Measurements from ENCODE around the gene ACP6.

Gene ACP6

GRCh38 chr1:147651466-147651865, 18.9 kb downstream of the ACP6 start:
- no peak for DNase-seq (ENCODE audit: low read depth in 2 of 2)

DNA sequence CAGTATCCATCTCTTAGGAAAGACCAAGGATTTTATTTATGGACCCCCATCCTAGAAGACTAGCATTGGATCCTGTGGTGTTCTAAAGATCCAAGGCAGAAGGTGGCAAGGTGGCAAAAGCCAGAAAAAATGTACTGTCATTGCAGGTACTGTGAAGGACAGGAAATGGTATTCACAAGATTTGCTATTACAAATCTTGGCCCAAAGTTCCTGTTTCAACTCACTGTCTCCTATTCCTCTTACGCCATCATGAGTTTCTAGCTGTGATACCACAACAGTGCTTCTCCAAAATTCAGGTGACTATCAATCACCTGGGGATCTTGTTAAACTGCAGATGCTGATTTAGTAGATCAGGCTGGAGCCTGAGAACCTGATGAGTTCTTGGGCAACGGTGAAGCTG, 21.4 kb downstream of the ACP6 start:
- DNase-seq (ENCODE audit: low read depth in 2 of 2) = no peak

DNA sequence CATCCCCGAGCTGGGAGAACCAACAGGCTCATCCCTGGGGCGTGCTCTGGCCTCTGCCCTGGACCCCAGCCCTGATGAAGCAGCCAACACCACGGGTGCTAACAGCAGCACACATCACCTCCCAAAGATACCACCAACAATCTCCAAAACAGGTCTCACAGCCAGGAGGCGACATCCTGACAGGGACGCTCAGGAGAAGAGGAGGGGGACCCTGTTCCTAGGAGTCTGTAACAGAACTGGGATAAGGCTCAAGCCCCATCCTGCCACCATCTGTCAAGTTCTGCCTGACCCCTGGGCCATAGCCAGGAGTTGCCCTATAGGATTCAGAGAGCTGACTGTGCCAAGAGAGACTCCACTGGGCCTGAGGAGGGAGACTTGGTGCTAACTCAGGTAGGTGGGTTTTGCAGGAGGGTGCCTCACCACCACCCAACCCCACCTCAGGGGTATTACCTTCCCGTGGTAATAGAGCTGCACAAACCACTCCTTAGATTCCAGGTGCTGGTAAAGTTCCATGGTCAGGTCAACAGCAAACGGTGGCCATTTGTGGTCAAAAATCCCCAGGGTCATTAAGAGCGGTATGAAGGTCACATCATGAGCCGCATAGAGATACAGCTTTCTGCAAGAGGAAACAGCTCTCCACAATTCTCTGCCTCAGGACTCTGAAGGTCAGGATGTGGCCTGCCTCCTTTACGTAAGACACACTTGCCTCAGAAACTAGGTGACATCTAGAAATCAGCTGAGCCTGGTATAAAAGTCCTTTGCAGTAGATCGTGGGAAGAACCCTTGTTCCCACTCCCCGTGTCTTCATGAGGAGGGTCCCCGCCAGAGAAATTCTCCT, 22.3 kb downstream of the ACP6 start:
- no peak for DNase-seq (ENCODE audit: low read depth in 2 of 2)

GRCh38 chr1:147643974-147644373, 26.4 kb downstream of the ACP6 start:
- DNase-seq (ENCODE audit: low read depth in 2 of 2) = no peak

DNA sequence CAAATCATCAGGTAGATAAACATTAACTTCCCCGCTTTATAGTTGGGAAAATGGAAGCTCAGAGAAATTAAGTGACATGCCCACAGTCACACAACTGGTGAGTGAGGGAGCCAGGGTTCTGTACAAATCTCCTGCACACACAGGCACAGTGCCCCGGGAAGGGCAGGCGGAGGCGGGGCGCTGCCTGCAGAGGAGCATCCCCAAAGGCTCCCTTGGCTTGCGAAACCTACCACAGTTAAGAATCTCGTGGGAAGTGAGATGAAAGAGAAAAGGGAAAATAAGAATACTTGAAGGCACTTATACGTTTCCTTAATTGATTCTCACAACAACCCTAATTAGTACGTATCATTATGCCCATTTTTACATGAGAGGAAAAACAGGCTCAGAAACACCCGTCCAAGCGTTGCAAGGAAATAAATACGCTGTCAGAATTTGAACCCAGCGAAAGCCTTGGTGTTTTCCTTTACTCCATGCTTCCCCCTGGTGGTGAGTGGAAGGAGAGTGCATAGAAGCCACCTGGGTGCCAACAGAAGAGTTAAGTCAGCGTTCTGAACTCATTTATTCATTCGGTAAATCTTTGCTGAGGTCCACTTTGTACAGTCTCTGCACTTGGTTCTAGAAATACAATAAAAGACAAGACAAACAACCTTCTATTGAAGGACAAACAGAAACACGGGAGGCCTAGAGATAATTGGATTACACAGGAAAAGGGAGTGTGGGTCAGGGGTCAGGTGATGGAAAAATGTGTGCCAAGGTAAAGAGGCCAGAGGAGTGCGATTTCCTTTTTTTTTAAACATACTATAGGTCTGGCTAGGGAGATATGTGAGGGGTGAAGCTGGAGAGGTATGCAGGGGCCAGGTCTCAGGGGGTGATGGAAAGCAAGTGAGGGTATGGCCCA, 28.4 kb downstream of the ACP6 start:
- peak in 1 of 2 donors; percentile 15 for DNase-seq (ENCODE audit: low read depth in 2 of 2)

DNA sequence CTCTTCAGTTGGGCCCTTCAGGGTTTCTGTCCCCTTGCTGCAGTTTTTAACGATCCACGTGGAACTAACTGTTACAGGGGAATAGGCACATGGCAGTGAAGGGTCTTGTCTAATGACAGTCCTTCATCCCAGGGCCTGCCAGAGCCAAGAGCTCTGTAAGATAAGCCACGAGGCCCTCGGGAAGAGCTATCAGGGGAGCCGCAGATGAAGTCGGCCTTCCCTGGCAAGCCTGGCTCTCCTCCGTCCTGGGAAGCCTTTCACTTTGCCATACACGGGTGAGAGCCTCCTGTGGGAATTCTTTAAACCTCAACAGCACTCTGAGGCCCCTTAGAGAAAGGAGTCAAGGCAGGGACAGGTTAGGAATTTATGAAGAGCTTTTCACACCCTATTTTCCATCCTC, 29.0 kb downstream of the ACP6 start:
- DNase-seq (ENCODE audit: low read depth in 2 of 2) = no peak

GRCh38 chr1:147640553-147641165, 29.7 kb downstream of the ACP6 start:
- peak; percentile 52 to 64 for DNase-seq (ENCODE audit: low read depth in 2 of 2)

DNA sequence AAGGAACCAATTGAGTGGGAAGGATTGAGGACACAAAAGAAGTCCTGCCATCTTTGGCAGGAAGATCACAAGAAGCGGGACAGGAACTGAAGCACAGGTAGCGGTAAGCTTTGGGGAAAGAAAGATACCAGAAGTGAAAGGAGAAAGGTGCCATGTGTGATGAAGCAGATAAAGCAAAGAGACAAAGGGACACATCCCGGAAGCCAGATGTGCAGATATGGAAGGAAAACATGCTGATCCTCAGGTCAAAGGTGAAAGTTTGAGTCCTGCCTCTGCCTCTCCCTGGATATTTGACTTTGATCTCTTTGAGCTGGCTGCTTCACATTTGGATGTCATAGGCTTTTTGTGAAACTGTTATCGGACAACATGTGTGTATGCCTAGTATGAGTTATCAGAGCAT, 34.0 kb downstream of the ACP6 start:
- DNase-seq (ENCODE audit: low read depth in 2 of 2) = no peak

DNA sequence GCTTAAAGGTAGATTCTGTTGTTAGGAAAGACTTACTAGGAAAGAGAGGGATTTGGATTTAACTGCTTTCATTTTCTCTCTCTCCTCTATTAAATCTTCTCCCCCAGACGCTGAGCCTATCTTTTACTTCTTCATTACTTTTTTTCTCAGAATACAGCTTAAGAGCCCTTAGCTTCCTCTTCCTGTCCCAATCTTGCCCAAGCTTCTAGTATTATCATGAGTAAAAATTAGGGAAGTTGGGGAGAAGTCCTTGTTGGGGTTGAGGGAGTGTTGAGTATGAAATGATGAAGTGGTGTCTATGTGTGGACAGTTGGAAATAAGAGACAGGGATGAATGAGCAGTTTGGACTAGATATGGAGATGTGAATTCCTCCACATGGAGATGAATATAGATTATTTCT, 35.0 kb downstream of the ACP6 start:
- no peak for DNase-seq (ENCODE audit: low read depth in 2 of 2)

GRCh38 chr1:147634645-147635044, 35.7 kb downstream of the ACP6 start:
- DNase-seq (ENCODE audit: low read depth in 2 of 2) = no peak

- DNase-seq (ENCODE audit: low read depth in 2 of 2) = no peak
Observed at GRCh38 chr1:147633759-147634158, 36.6 kb downstream of the ACP6 start.

- DNase-seq (ENCODE audit: low read depth in 2 of 2) = no peak
Observed at GRCh38 chr1:147631839-147632238, 38.5 kb downstream of the ACP6 start.

GRCh38 chr1:147630447-147630846, 39.9 kb downstream of the ACP6 start:
- no peak for DNase-seq (ENCODE audit: low read depth in 2 of 2)

GRCh38 chr1:147630022-147630421, 40.3 kb downstream of the ACP6 start:
- no peak for DNase-seq (ENCODE audit: low read depth in 2 of 2)

GRCh38 chr1:147628441-147628840, 41.9 kb downstream of the ACP6 start:
- DNase-seq (ENCODE audit: low read depth in 2 of 2) = no peak

GRCh38 chr1:147627435-147628110, 42.8 kb downstream of the ACP6 start:
- DNase-seq (ENCODE audit: low read depth in 2 of 2) = peak in 1 of 2 donors; percentile 18

- DNase-seq (ENCODE audit: low read depth in 2 of 2) = no peak
Observed at GRCh38 chr1:147626739-147627138, 43.6 kb downstream of the ACP6 start.

- DNase-seq (ENCODE audit: low read depth in 2 of 2) = no peak
Observed at GRCh38 chr1:147626291-147626690, 44.0 kb downstream of the ACP6 start.

DNA sequence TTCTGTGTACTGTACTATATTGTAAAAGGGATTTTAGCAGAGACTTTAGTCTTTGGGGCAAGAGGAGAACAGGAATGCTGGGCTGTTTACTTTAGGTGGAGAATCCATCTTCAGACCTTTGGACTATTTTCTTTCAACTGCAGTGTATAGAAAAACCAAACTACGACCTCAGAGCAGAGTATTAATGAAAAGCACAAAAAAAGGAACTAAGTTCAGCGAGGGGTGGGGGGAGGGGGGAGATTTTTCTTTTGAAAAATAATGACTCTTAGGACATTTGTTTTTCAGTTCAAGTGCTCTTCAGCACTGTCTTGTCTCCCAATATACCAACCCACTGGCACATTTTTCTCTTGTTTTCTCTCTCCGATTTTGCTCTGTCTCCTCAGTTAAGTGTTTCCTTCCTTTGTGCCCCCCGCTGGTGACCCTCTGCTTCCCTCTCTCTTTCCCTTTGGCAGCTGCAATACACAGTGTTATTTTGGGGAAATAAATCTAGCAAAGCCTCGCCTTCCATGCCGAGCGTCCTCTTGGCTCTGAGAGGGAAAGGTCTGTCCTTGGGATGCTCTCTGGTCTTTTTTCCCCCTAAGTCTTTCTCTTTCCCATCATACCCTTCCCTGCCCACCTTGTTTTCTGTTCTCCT, 44.8 kb downstream of the ACP6 start:
- no peak for DNase-seq (ENCODE audit: low read depth in 2 of 2)

DNA sequence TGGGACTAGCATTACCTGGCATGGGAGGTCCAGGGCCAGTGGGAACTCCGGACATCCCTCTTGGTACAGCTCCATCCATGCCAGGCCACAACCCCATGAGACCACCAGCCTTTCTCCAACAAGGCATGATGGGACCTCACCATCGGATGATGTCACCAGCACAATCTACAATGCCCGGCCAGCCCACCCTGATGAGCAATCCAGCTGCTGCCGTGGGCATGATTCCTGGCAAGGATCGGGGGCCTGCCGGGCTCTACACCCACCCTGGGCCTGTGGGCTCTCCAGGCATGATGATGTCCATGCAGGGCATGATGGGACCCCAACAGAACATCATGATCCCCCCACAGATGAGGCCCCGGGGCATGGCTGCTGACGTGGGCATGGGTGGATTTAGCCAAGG, 45.8 kb downstream of the ACP6 start:
- DNase-seq (ENCODE audit: low read depth in 2 of 2) = no peak

DNA sequence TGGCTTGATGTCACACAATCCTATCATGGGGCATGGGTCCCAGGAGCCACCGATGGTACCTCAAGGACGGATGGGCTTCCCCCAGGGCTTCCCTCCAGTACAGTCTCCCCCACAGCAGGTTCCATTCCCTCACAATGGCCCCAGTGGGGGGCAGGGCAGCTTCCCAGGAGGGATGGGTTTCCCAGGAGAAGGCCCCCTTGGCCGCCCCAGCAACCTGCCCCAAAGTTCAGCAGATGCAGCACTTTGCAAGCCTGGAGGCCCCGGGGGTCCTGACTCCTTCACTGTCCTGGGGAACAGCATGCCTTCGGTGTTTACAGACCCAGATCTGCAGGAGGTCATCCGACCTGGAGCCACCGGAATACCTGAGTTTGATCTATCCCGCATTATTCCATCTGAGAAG, 46.3 kb downstream of the ACP6 start:
- no peak for DNase-seq (ENCODE audit: low read depth in 2 of 2)

Data from stimulated activated CD4-positive, alpha-beta T cell treated with anti-CD3 and anti-CD28 coated beads, Interleukin-1b, Interleukin-23, amount 100 ng/mL, for 1 hour (primary cell).